NCI-H2171 treated with DMSO at 0.1 percent for 48 hours (cell line): ENCODE data around the gene PPP1R3F.
"Not testable (repeated sequence)": the region's sequence is repeated elsewhere in the genome, so short reads cannot be mapped to it uniquely, and the experiment has no call there.

Source experiments
- DNase-seq: peaks from one replicate; lab custom pipeline; 2025; lab: John Stamatoyannopoulos, UW

The PPP1R3F gene

DNA sequence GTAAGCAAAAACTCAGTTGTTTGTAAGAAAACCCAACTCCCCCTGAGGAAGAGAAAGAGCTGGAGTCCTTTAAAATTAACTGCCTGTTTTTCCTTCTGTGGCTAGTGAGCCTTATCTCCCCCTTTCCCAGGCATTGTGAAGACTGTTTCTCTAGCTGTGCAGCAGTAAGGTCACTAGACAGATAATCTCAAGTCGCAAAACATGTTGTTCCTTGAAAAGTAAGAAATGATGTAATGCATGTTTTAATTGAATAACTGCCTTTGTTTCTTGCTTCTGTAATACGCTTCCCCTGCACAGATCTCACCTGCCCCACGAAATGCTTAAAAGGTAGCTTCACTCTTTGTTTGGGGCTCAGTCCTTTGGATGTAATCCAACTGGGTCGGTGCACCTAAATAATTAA is 46.5 kb downstream of the PPP1R3F start:
- DNase-seq, result no peak

DNA sequence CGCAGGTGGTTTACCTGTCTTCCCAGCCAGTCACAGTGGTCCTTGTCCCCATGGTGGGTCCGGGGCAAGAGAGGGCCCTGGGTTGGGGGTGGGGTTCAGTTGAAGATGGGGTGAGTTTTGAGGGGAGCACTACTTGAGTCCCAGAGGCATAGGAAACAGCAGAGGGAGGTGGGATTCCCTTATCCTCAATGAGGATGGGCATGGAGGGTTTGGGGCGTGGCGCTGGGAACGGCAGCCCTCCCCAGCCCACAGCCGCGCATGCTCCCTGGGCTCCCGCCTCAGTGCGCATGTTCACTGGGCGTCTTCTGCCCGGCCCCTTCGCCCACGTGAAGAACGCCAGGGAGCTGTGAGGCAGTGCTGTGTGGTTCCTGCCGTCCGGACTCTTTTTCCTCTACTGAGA is 52.1 kb downstream of the PPP1R3F start, which contains the start of gene GAGE12J:
Gene GAGE12J (plus strand): TSS at position 301 of the 400 bp plus-strand sequence. CDS start 1,157 bp downstream, outside the sequence.
- DNase-seq, result not testable (repeated sequence)

DNA sequence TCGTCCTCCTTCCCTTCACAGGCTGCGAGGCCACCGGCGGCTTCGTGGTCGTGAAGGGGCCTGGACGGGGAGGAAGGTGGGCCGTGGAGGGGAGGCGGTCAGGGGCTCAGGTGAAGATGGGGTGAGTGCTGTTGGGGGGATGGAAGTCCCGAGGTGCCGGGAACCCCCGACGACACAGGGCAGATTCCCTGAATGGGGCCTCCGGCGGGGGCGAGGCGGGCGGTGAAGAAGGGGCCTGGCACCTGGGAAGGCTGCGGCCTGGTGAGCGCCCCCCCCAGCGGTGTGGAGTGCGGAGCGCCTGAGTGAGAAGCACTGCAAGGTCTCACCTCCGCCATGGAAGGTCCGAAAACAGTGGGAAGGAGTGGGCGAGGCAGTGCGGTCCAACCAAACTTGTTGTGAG is 52.7 kb downstream of the PPP1R3F start:
- DNase-seq, result not testable (repeated sequence)

DNA sequence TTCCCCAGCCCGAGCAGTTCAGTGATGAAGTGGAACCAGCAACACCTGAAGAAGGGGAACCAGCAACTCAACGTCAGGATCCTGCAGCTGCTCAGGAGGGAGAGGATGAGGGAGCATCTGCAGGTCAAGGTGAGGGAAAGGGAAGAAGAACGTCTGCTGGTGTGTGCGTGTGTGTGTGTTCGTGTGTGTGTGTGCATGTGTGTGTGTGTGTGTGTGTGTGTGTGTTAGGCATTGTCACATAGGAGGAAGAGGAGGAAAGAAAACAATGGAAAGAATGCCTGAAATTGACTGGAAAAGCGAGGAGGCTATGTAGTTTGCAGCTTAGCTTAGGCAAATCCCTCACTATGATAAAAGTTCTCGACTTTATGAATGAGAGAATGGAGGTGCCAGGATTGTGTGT is 54.1 kb downstream of the PPP1R3F start:
- DNase-seq, result not testable (repeated sequence)

DNA sequence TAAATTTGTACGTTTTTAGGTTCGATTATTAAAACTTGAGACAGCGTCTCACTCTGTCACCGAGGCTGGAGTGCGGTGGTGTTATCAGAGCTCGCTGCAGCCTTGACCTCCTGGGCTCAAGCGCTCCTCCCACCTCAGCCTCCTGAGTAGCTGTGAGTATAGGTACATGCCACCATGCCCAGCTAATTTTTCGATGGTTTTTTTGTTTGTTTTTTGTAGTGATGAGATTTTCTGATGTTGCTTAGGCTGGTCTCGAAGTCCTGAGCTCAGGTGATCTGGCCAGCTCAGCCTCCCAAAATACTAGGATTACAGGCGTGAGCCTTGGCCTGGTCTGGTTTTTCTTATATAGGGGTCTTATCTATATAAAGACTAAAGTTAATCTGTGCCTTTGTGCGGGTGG is 60.8 kb downstream of the PPP1R3F start:
- not testable (repeated sequence) for DNase-seq

DNA sequence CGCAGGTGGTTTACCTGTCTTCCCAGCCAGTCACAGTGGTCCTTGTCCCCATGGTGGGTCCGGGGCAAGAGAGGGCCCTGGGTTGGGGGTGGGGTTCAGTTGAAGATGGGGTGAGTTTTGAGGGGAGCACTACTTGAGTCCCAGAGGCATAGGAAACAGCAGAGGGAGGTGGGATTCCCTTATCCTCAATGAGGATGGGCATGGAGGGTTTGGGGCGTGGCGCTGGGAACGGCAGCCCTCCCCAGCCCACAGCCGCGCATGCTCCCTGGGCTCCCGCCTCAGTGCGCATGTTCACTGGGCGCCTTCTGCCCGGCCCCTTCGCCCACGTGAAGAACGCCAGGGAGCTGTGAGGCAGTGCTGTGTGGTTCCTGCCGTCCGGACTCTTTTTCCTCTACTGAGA is 61.7 kb downstream of the PPP1R3F start, which contains the start of gene GAGE13:
Gene GAGE13 (plus strand): TSS at position 301 of the 400 bp plus-strand sequence. CDS start 1,156 bp downstream, outside the sequence.
- DNase-seq, result not testable (repeated sequence)

DNA sequence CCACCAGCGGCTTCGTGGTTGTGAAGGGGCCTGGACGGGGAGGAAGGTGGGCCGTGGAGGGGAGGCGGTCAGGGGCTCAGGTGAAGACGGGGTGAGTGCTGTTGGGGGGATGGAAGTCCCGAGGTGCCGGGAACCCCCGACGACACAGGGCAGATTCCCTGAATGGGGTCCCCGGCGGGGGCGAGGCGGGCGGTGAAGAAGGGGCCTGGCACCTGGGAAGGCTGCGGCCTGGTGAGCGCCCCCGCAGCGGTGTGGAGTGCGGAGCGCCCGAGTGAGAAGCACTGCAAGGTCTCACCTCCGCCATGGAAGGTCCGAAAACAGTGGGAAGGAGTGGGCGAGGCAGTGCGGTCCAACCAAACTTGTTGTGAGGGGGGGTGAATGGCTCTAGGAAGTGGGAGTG is 62.2 kb downstream of the PPP1R3F start:
- not testable (repeated sequence) for DNase-seq
